H1 (cell line): ENCODE data around the gene ACTL10. TPM values are rescaled to one million over a fixed set of nuclear protein-coding genes. Genes with fewer than 3 reads are reported as not detected.

Experiments
- CTCF ChIA-PET: fragments of 300-600 bp; sonication (Branson Sonifier 250); formaldehyde crosslinking; loops from one replicate; lab custom pipeline; 2021; ENCODE audit not compliant: partially characterized antibody; lab: Charles Lee
- POLR2A ChIA-PET: fragments of 300-600 bp; sonication (Branson Sonifier 250); formaldehyde crosslinking; loops from one replicate; lab custom pipeline; 2021; ENCODE audit warnings: inconsistent platforms; ENCODE audit not compliant: partially characterized antibody; lab: Charles Lee
- DNase-seq, 2 experiments: peaks; one replicate each; pipeline versions ENCODE4 v3.0.0 to v3.0.0-alpha.2; 2010 to 2022; ENCODE audit warnings: low spot score in 2 of 2, low read depth in 1 of 2, mixed read lengths in 1 of 2
- FAIRE-seq: peaks from 2 replicates; lab custom pipeline; 2011; peaks lifted over from hg19 to GRCh38; lab: Jason Lieb, UNC
- H2AFZ ChIP-seq: 2 replicates; pipeline ENCODE4 v1.8.1; 2012; ENCODE audit warnings: low read length, inconsistent platforms
- H2AK5ac ChIP-seq: 2 replicates; pipeline ENCODE4 v1.6.1; 2013; ENCODE audit warnings: low read depth, low read length
- H2BK120ac ChIP-seq: replicated peaks from 2 replicates; pipeline ENCODE3; 2013; ENCODE audit warnings: low read depth, low read length, inconsistent platforms
- H2BK12ac ChIP-seq: 2 replicates; pipeline ENCODE4 v1.6.1; 2013; ENCODE audit warnings: low read depth, low read length
- H2BK15ac ChIP-seq: 2 replicates; pipeline ENCODE4 v1.6.1; 2013; ENCODE audit warnings: low read length
- H2BK20ac ChIP-seq: 2 replicates; pipeline ENCODE4 v1.6.1; 2013; ENCODE audit warnings: low read length
- H2BK5ac ChIP-seq: 2 replicates; pipeline ENCODE4 v1.6.1; 2013; ENCODE audit warnings: low read depth, low read length
- H3K14ac ChIP-seq: 2 replicates; pipeline ENCODE4 v1.6.1; 2013; ENCODE audit warnings: inconsistent platforms; ENCODE audit not compliant: insufficient read length
- H3K18ac ChIP-seq: 2 replicates; pipeline ENCODE4 v1.6.1; 2013; ENCODE audit warnings: low read length; ENCODE audit errors: extremely low read depth
- H3K23ac ChIP-seq: 2 replicates; pipeline ENCODE4 v1.6.1; 2013; ENCODE audit warnings: inconsistent platforms; ENCODE audit not compliant: insufficient read length
- H3K23me2 ChIP-seq: 2 replicates; pipeline ENCODE4 v1.6.1; 2013; ENCODE audit warnings: low read depth, low read length
- H3K27ac ChIP-seq: 2 replicates; pipeline ENCODE4 v1.6.1; 2011; ENCODE audit warnings: low read depth, low read length, inconsistent platforms
- H3K27me3 ChIP-seq, 4 experiments: replicated peaks in 1 of 4; 1 replicate in 1 of 4; 2 replicates in 3 of 4; pipeline versions ENCODE4 v1.6.1 to v1.8.1; 2011 to 2013; ENCODE audit warnings: low read length in 3 of 4, mild to moderate bottlenecking in 3 of 4, inconsistent platforms in 2 of 4, mixed read lengths in 2 of 4, moderate library complexity in 1 of 4; ENCODE audit not compliant: control insufficient read depth in 3 of 4, insufficient read depth in 3 of 4; ENCODE audit errors: extremely low read depth in 1 of 4
- H3K36me3 ChIP-seq, 4 experiments: 2 replicates each; pipeline versions ENCODE4 v1.6.1 to v1.8.1; 2011 to 2013; ENCODE audit warnings: mild to moderate bottlenecking in 4 of 4, low read length in 3 of 4, moderate library complexity in 2 of 4, control low read depth in 1 of 4, inconsistent platforms in 1 of 4; ENCODE audit not compliant: insufficient read depth in 4 of 4, control insufficient read depth in 2 of 4
- H3K4ac ChIP-seq: replicated peaks from 2 replicates; pipeline ENCODE3; 2013; ENCODE audit warnings: low read length, low read depth, mixed read lengths, inconsistent platforms; ENCODE audit not compliant: insufficient read length
- H3K4me1 ChIP-seq, 4 experiments: replicated peaks in 1 of 4; 1 replicate in 1 of 4; 2 replicates in 3 of 4; pipeline versions ENCODE4 v1.6.1 to v1.8.1; 2011 to 2013; ENCODE audit warnings: low read length in 3 of 4, inconsistent platforms in 2 of 4, mixed read lengths in 1 of 4; ENCODE audit not compliant: insufficient read depth in 4 of 4, control insufficient read depth in 3 of 4
- H3K4me2 ChIP-seq, 2 experiments: 2 replicates each; pipeline versions ENCODE4 v1.6.1 to v1.8.1; 2011 to 2013; ENCODE audit warnings: low read depth in 2 of 2, low read length in 2 of 2, control low read depth in 1 of 2, inconsistent platforms in 1 of 2, mild to moderate bottlenecking in 1 of 2; ENCODE audit not compliant: insufficient read depth in 1 of 2
- H3K4me3 ChIP-seq, 4 experiments: fragments of 200-600, 300-600 bp in 1 of 4; sonication (generic), shearing (Covaris generic), sonication (Bioruptor Twin) in 1 of 4; 2 replicates each; pipeline versions ENCODE4 v1.5.1 to v1.8.1; 2011 to 2016; ENCODE audit warnings: low read length in 4 of 4, low read depth in 3 of 4, control low read depth in 2 of 4, inconsistent platforms in 2 of 4, mild to moderate bottlenecking in 2 of 4, mixed read lengths in 1 of 4, moderate library complexity in 1 of 4; ENCODE audit not compliant: insufficient read depth in 2 of 4; ENCODE audit errors: extremely low read depth in 1 of 4
- H3K56ac ChIP-seq: replicated peaks from 2 replicates; pipeline ENCODE3; 2013; ENCODE audit warnings: low read depth, mild to moderate bottlenecking, mixed read lengths, low read length, inconsistent platforms; ENCODE audit not compliant: insufficient read length
- H3K79me1 ChIP-seq: 2 replicates; pipeline ENCODE4 v1.6.1; 2013; ENCODE audit warnings: low read depth, low read length, control low read depth
- H3K79me2 ChIP-seq, 2 experiments: 2 replicates each; pipeline versions ENCODE4 v1.6.1 to v1.8.1; 2012 to 2013; ENCODE audit warnings: low read length in 2 of 2, mild to moderate bottlenecking in 2 of 2, inconsistent platforms in 1 of 2; ENCODE audit not compliant: insufficient read depth in 2 of 2, control insufficient read depth in 1 of 2
- H3K9ac ChIP-seq, 4 experiments: replicated peaks in 1 of 4; 1 replicate in 1 of 4; 2 replicates in 3 of 4; pipeline versions ENCODE4 v1.6.1 to v1.8.1; 2011 to 2013; ENCODE audit warnings: low read depth in 3 of 4, low read length in 3 of 4, control low read depth in 2 of 4, mild to moderate bottlenecking in 2 of 4, moderate library complexity in 2 of 4, inconsistent platforms in 1 of 4; ENCODE audit errors: extremely low read depth in 1 of 4
- H3K9me3 ChIP-seq, 2 experiments: 2 replicates each; pipeline versions ENCODE4 v1.6.1 to v1.8.1; 2012 to 2013; ENCODE audit warnings: mild to moderate bottlenecking in 2 of 2, moderate library complexity in 2 of 2, control low read depth in 1 of 2, inconsistent platforms in 1 of 2, low read depth in 1 of 2, low read length in 1 of 2, mixed read lengths in 1 of 2; ENCODE audit not compliant: insufficient read depth in 2 of 2
- H4K20me1 ChIP-seq, 2 experiments: replicated peaks in 1 of 2; 2 replicates each; pipeline versions ENCODE3 to v1.8.1; 2011 to 2013; ENCODE audit warnings: inconsistent platforms in 2 of 2, low read length in 2 of 2, mild to moderate bottlenecking in 1 of 2; ENCODE audit not compliant: insufficient read depth in 2 of 2, control insufficient read depth in 1 of 2
- H4K5ac ChIP-seq: 2 replicates; pipeline ENCODE4 v1.6.1; 2013; ENCODE audit warnings: low read length, low read depth, mixed read lengths, inconsistent platforms; ENCODE audit not compliant: insufficient read length
- H4K8ac ChIP-seq: 2 replicates; pipeline ENCODE4 v1.8.0; 2013; ENCODE audit warnings: mild to moderate bottlenecking, moderate library complexity, low read length, inconsistent platforms; ENCODE audit not compliant: insufficient read depth; ENCODE audit errors: extremely low read depth
- H4K91ac ChIP-seq: replicated peaks from 2 replicates; pipeline ENCODE3; 2013; ENCODE audit warnings: low read length, mixed read lengths, inconsistent platforms; ENCODE audit not compliant: insufficient read length
- ATF2 ChIP-seq: IDR thresholded peaks from 2 replicates; pipeline ENCODE4 v1.6.1; 2012; ENCODE audit warnings: low read length, inconsistent platforms
- CHD1 ChIP-seq: IDR thresholded peaks from 2 replicates; pipeline ENCODE4 v1.6.1; 2012; ENCODE audit warnings: low read depth, low read length, improper control_type of control experiment
- POLR2A ChIP-seq, 2 experiments: IDR thresholded peaks; 1 replicate in 1 of 2; 2 replicates in 1 of 2; pipeline ENCODE4 v1.6.1; 2011; ENCODE audit warnings: low read depth in 2 of 2, low read length in 2 of 2, mild to moderate bottlenecking in 2 of 2; ENCODE audit errors: control extremely low read depth in 1 of 2
- RAD21 ChIP-seq, 2 experiments: IDR thresholded peaks in 1 of 2; conservative IDR thresholded peaks in 1 of 2; 2 replicates each; pipeline ENCODE4 v1.6.1; 2011; ENCODE audit warnings: low read depth in 2 of 2, low read length in 2 of 2, improper control_type of control experiment in 1 of 2, inconsistent platforms in 1 of 2, mild to moderate bottlenecking in 1 of 2, moderate library complexity in 1 of 2
- YY1 ChIP-seq: IDR thresholded peaks from 2 replicates; pipeline ENCODE4 v1.6.1; 2011; ENCODE audit warnings: low read depth, mild to moderate bottlenecking, low read length
- WGBS, 2 experiments: shearing (Covaris generic) in 1 of 2; methylation state at CpG; one replicate each; pipeline versions ENCODE4 v1.1.6 to v1.1.7; 2013 to 2015; ENCODE audit warnings: low lambda C conversion rate in 2 of 2, mixed read lengths in 2 of 2, inconsistent platforms in 1 of 2, low coverage in 1 of 2, missing lambda C conversion rate in 1 of 2; ENCODE audit not compliant: insufficient replicate concordance in 2 of 2, insufficient coverage in 1 of 2, insufficient read length in 1 of 2; ENCODE audit errors: extremely low coverage in 1 of 2, missing lambda C conversion rate in 1 of 2; 5-methylcytosine and 5-hydroxymethylcytosine counted together
- polyA plus RNA-seq, 7 experiments: library from polyadenylated mRNA; depleted of rRNA in 3 of 7; stranded (reverse) in 5 of 7; unstranded in 2 of 7; fragments of >200 nt in 5 of 7; fragments of 200-250 nt in 2 of 7; gene quantifications; 1 replicate in 5 of 7; 2 replicates in 1 of 7; 4 replicates in 1 of 7; pipeline versions ENCODE4 v1.2.1 to v1.2.3, GENCODE V29; 2011 to 2013; ENCODE audit warnings: missing spikeins in 2 of 7, mixed read lengths in 2 of 7
- total RNA-seq: library from RNA; stranded (reverse); fragmentation: NEBNext Ultra II Directional; extraction: Animal tissue kit (Norgen Biotek cat#: 25700); gene quantifications from 2 replicates; pipeline ENCODE4 v1.2.1, GENCODE V29; 2021

Gene ACTL10
- total and polyA plus RNA-seq, 2 of the 8 experiments (the other 6 are each of a cell fraction or from before 2014, with no cell fraction given), result 0.26 TPM; not detected in 1

GRCh38 chr20:33681288-33681687, 14.5 kb downstream of the ACTL10 start:
- Histone ChIP-seq H3K4me3 (no peak overlapping the region), H3K27me3 (no peaks in the 10 kb centered on the region), H3K14ac (no peak overlapping the region), H4K8ac (no peak overlapping the region), H2BK5ac (no peak overlapping the region), H3K56ac (no peak overlapping the region), H3K18ac (no peak overlapping the region), H2BK20ac (no peak overlapping the region), H3K4ac (no peak overlapping the region), H3K79me2 (peaks cover 0 to 51% of the 10 kb centered on the region in 2 experiments; a peak in 3 of 4 replicates), H3K9me3 (no peaks in the 10 kb centered on the region), H2AK5ac (no peak overlapping the region), H3K23ac (no peak overlapping the region), H2BK120ac (no peak overlapping the region), H2AFZ (no peak overlapping the region), H3K79me1 (peaks cover 19% of the 10 kb centered on the region), H2BK12ac (no peak overlapping the region), H3K4me1 (peaks cover 4 to 20% (median 10%) of the 10 kb centered on the region in 4 experiments), H4K20me1 (peaks cover 19 to 55% of the 10 kb centered on the region in 2 experiments), H4K5ac (no peak overlapping the region), H4K91ac (no peak overlapping the region), H3K4me2 (no peak overlapping the region), H3K23me2 (peaks cover 9% of the 10 kb centered on the region), H3K9ac (no peak overlapping the region), H3K27ac (no peak overlapping the region), H3K36me3 (peaks cover 18 to 37% (median 30%) of the 10 kb centered on the region in 4 experiments; a peak in 7 of 8 replicates), H2BK15ac (no peak overlapping the region)
- CTCF ChIA-PET, result interaction anchor here (0.8 to 2.2 kb wide), 4 partner anchors 10 to 157 kb away, joined by 3 to 14 read pairs (median 4); partner anchors contain the start of gene ACTL10
- POLR2A ChIA-PET, result interaction anchor here (1.1 to 14.0 kb wide), 3 partner anchors 14 to 211 kb away, joined by 3 to 245 read pairs (median 3); partner anchors contain the start of genes ACTL10, C20orf144 and NECAB3
- FAIRE-seq (no peak), DNase-seq (no peak)
- TF ChIP-seq ATF2 (no peak), YY1 (no peak), RAD21 (IDR thresholded peaks at IDR 0.05 in 1 of 2, conservative IDR thresholded peaks at IDR 0.05 in 1 of 2; ENCODE audit: low read depth in 2 of 2, low read length in 2 of 2) (no peak), POLR2A (IDR thresholded peaks at IDR 0.05; ENCODE audit: control extremely low read depth in 1 of 2, low read depth in 2 of 2, low read length in 2 of 2) (peak in 1 of 2 experiments; percentile 43; a peak in 1 of 3 replicates), CHD1 (no peak)
- 88% methylated on average over 5 of the region's 5 CpGs; no CpG with 5 or more reads in 1 of the 2 experiments for WGBS, 2 experiments
